Prostate gland (tissue), 2 donors: ENCODE data around the gene CARS1.

Experiments
- POLR2A ChIP-seq: fragments of 450-650 bp; IDR thresholded peaks from one replicate; pipeline ENCODE4 v1.6.1; 2016; ENCODE audit warnings: antibody characterized with exemption, mild to moderate bottlenecking
- TF ChIP-seq, protein P1 (sequence below), 4 experiments: fragments of 200-600 bp in 2 of 4; fragments of 450-650 bp in 2 of 4; sonication (generic) in 2 of 4; IDR thresholded peaks; 1 replicate in 3 of 4; 2 replicates in 1 of 4; pipeline ENCODE4 v1.5.1; 2016 to 2019; ENCODE audit warnings: antibody characterized with exemption in 4 of 4, mild to moderate bottlenecking in 2 of 4, moderate library complexity in 2 of 4

DNA sequence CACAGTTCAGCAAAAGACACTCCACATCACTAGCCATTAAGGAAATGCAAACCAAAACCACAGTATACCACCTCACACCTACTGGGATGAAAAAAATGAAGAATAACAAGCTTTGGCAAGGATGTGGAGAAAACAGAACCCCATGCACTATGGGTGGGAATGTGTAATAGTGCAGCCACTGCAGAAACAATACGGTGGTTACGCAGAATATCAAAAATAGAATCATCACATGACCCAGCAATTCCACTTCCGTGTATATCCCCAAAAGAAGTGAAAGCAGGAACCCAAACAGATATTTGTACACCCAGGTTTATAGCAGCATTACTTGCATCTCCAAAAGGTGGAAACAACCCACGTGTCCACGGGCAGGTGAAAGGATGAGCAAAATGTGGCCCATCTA is 20.8 kb downstream of the CARS1 start:
- TF ChIP-seq, protein P1, sequence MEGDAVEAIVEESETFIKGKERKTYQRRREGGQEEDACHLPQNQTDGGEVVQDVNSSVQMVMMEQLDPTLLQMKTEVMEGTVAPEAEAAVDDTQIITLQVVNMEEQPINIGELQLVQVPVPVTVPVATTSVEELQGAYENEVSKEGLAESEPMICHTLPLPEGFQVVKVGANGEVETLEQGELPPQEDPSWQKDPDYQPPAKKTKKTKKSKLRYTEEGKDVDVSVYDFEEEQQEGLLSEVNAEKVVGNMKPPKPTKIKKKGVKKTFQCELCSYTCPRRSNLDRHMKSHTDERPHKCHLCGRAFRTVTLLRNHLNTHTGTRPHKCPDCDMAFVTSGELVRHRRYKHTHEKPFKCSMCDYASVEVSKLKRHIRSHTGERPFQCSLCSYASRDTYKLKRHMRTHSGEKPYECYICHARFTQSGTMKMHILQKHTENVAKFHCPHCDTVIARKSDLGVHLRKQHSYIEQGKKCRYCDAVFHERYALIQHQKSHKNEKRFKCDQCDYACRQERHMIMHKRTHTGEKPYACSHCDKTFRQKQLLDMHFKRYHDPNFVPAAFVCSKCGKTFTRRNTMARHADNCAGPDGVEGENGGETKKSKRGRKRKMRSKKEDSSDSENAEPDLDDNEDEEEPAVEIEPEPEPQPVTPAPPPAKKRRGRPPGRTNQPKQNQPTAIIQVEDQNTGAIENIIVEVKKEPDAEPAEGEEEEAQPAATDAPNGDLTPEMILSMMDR (IDR thresholded peaks at IDR 0.05) = no peak
- no peak for TF ChIP-seq POLR2A
